Pulmonary artery endothelial cell (primary cell): Measurements from ENCODE around the gene CYTH1. TPM values are rescaled to one million over a fixed set of nuclear protein-coding genes. Genes with fewer than 3 reads are reported as not detected.
A peak's percentile ranks its signal among the peaks of the same experiment; 100 is the strongest.
"Not testable (repeated sequence)": the region's sequence is repeated elsewhere in the genome, so short reads cannot be mapped to it uniquely, and the experiment has no call there.

ENCODE experiments used
- DNase-seq: peaks from one replicate; pipeline ENCODE4 v3.0.0-alpha.2; 2011; ENCODE audit warnings: low read depth, low spot score
- total RNA-seq: library from RNA; depleted of rRNA; stranded (reverse); fragments of >200 nt; gene quantifications from 2 replicates; pipeline ENCODE4 v1.2.3, GENCODE V29; 2014

CYTH1 gene
- total RNA-seq, 1 donor from 2014 or later, result 44.1 TPM

DNA sequence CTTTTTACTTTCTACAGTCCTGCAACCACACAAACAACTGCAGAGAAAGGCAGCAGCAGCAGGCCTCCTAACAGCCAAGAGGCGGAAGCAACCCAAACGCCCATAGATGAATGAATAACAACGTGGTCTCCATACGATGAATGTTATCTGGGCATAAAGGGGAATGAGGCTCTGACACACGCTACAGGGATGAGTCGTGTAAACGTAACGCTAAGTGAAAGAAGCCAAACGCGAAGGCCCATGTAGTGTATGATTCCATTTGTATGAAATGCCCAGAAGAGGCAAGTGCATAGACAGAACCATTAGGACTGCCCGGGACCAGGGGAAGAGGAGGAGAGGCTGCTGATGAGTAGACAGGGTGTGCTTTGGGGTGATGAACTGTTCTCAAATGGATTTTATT is 110.1 kb downstream of the CYTH1 start:
- DNase-seq, result no peak

DNA sequence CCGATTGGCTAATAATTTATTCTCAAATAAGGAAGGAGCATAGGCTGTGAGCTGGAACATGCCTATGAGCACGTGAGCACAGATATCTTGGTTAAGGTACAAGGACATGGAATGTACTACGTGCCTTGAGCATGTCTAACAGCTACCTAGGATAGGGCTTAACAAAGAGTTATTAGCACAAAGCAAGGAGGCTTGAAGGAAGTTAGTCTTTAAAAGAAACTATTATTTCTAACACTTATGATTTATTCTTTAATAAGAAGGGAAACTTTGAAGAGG is 110.4 kb downstream of the CYTH1 start:
- not testable (repeated sequence) for DNase-seq

DNA sequence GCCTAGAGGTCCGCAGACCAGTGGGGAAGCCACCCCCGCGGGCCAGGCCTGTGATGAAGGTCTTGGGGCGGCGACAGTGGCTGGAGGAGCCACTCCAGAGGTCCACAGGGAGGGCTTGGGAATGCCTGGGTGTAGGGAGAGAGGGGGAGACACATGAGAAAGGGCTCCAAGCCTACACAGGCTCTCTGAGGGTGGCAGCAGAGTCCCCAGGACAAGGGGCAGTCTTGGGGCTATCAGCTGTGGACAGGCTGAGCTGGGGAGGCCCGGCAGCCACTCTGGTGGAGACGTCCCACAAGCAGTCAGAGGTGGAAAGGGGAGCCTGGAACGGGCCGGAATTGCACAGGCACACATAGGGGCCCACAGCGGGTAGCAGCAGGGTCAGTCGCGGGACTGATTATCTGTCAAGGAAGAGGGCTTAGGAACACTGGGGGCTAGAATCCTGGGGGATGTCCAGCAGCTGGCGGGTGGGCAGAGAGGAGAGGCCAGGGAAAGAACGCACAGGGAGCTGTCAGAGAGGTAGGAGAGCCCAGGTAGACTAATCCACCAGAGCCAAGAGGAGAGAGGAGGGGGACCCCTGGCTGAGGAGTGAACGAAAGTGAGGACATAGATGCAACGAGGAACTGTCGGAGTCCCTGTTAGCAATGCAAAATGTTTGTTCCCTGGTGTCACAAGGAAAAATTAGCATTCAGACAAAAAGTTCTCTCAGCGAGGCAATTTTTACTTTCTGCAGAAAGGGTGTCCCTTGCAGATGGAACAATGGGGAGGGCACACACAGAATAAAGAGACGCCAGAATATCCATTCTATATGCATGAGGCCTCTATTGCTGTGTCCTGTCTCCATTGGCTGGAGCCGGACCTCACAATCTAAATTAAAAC is 111.0 kb downstream of the CYTH1 start:
- no peak for DNase-seq

DNA sequence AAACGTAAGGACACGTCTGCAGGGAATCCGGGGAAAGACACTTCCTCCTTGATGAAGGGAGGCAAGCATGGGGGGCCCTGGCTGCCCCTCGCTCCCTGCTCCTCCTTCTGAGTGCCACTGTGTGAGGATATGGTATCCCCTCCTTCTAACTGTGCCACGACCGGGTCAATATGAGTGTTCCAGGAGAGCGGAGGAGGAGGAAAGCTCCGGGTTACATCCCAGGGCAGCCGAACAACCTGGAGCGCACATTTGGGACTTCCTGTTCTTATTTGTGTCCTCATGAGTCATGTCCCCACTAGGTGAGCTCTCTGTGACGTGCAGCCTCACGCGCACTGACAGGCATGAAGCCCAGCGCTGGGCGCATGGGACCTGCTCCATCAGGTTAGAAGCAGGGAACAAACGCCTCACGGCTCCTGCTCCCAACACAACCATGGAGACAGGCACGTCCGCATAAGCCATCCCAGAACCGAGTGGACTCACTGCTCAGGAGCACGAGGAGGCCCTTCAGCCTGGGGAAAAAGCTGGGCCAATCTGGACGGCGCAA is 112.0 kb downstream of the CYTH1 start:
- no peak for DNase-seq

DNA sequence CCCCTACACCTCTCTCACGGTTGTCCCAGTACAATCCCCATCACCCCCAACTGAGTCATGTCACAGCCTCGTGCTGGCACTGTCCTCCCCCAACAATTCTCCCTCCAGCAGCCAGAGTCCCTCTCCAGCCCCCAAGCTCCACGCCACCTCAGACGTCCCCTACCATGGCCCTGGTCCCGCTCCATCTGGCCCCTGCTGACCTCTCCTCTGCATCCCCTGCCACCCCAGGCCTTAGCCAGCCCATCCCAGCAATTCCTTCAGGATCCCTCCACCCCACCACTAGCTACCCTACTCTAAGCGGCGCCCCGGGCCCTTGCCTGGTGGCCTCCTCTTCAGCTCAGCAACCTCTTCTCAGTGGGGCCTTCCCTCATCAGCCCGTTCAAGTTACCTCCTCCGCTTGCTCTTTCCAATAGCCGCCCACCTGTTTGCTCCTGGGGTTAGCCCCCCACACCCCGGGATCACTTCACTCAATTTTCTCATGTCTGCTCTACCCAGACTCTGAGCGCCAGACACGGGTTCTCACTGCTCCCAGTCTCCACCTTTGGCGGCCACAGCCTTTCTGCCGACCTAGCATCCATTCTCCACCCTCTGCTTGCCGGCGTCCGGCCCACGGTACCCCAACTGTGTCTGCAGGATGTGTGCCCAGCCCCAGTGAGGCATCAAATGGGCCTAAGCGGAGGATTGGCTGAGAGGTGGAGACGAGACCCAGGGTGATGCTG is 112.7 kb downstream of the CYTH1 start:
- DNase-seq, result no peak

DNA sequence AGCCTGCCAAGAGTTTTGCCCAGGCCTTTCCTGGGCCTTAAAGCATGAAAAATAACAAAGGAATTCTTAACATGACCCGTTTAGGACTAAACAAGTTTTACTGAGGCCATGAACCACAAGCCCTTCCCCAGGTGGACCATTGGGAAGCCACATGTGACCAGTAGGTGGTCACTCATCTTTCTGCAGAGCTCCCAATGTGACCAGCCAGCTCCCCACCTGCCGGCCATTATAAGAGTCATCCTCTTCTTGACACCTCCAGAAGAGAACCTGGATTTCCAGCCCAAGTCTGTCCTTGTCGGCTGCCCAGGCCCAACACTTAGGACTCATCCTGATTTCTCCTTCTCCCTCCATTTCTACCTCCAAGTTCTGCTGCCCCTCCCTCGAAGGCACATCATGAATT is 113.2 kb downstream of the CYTH1 start:
- no peak for DNase-seq

DNA sequence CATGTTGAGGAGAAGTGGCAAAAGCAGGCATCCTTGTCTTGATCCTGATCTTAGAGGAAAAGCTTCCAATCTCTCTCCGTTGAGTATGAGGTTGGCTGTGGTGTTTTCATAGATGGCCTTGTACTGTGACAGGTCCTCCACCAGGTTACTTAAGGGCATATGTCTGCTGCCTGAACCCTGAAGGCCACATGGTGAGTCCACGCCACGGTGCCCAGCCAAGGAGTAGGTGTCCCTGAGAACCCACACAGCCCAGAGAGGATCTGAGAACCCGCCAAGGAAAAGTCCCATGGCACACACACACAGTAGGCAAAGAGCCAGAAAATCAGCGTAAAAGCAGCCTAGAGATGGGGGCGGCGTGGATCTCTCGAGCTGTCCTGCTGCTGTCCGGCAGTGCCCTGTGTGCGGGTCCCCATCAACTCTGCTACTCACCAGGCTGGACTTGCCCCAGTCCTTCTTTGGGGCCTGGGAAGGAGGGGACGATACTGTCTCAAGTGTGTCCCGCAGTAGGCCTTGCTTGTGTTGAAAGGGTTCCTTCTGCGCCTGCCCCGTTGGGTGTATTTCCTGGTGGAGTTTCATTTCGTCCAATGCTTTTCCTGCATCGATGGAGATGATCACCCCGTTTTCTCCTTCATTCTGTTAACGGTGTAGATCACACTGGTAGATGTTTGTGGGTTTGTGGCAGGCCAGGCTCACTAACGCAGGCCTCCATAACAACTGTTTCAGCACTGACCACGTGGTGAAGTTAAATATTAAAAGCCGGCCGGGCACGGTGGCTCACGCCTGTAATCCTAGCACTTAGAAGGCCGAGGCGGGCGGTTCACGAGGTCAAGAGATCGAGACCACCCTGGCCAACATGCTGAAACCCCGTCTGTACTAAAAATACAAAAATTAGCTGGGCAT is 114.1 kb downstream of the CYTH1 start:
- no peak for DNase-seq

DNA sequence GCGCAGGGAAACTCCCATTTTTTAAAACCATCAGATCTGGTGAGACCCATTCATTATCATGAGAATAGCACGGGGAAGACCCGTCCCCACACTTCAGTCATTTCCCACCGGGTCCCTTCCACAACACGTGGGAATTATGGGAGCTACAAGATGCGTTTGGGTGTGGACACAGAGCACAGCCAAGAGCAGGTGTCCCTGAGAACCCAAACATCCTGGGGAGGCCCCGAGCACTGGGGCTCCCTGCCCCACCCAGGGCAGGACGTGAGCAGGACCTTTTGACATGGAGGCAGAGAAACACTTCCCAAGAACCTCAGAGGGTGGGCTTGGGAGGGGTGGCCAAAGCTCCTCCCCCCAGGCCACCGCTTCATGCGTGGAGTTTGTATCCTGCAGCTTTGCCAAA is 115.0 kb downstream of the CYTH1 start:
- DNase-seq, result no peak

DNA sequence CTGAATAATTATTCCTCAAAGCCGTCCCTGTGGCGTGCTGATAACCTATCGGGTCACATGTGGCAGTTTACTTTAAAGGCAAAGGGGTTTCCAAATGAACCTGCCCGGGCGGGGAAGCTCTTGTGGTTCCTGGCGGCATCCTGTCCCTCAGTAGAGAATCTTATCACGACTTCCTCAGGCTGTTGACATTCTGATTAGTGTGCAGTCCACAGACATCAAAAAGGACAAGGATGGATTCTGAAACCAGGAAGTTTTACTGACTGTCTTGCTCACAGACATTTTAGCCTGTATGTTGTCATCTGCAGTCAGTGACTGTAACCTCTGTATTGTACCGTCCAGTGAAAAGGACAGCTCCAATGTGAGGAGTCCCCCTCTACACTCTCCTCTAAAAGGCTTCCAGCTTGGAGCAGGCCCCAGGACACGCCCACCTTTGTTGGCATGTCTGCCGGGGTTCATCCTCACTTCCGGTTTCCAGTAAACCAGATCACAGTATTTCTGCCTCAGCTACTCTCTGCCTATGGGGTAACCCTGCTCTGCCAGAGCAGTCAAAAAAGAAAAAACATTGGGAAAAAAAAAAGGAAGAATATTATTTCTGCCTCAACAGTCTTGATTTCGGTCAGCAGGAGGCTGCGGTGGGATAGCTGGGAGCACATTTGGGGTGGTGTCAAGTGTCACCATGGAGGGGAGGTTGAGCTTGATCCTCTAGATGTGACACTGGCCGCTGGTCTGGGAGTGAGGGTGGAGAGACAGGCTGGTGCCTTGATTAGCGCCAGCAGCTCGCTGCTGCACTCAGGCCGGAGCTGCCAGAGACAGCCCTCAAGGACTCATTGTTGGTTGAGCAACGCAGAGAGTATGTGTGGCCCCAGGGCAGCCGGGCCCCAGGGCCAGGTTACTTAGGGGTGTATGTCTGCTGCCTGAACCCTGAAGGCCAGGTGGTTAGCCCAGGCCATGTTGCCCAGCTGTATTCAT is 115.8 kb downstream of the CYTH1 start:
- peak; percentile 62 for DNase-seq

DNA sequence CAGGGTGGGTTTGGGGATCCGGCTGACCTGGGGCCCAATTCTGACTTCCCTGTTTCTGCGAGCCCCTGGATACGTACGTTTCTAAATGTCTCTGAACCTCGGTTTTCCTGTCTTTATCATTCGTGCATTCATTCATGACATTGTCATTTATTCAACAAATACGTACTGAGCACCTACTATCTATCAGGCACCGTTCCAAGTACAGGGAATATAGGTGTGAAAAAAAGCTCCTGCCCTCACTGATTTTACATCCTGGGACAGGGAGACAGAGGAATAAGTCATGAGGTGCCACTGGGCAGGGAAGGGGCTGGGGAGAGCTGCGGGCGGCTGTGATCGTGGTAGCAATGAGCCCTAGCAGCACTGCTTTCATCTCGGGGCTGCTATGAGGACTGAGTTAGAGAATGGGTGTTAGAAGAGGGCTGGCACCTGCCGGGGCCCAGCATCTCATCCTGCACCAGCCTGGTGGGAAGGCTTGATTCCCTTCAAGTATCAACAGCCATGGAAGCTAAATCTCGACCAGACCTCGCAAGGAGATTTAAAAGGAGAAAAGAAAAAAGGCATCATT is 116.6 kb downstream of the CYTH1 start:
- DNase-seq, result no peak

DNA sequence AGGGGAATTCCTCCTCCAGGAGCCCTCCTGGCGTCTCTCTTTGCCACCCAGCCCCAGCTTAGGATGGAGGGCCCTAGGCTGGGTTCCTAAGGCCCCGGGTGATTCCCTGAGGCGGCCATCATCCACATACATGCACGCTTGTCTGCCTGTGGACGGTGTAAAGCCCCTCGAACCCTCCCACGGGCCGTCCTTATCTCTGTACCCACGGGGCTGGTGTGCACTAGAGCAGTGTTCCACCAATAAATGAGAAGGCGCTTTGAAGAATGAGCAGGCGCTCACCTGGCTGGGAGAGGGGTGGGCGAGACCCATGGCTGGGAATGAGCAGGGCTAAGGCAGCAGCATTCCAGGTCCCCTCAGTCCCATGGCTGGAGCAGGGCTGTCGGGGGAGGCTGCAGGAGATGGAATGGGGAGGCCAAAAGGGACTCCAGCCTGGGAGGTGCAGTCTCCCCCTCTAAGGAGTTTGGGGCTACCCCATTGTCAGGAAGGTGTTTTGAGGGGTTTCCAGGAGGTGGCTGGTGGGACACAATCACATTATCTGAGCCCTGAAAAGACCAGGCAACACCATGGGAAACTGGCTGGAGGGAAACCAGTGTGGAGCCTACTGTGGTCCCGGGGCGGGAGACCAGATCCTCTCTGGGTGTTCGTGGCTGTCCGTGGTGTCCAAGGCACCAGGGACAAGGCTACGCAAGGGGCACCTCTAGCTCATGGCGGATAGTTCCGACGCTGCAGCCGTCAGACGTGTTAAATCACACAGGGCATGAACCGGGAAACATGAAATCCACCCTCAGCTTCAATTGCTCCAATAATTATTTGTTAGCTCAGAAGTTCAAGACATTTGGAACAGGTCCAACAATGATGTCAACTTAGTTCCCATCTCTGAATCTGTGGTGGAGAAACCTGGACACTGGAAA is 117.3 kb downstream of the CYTH1 start:
- DNase-seq, result peak; percentile 52

DNA sequence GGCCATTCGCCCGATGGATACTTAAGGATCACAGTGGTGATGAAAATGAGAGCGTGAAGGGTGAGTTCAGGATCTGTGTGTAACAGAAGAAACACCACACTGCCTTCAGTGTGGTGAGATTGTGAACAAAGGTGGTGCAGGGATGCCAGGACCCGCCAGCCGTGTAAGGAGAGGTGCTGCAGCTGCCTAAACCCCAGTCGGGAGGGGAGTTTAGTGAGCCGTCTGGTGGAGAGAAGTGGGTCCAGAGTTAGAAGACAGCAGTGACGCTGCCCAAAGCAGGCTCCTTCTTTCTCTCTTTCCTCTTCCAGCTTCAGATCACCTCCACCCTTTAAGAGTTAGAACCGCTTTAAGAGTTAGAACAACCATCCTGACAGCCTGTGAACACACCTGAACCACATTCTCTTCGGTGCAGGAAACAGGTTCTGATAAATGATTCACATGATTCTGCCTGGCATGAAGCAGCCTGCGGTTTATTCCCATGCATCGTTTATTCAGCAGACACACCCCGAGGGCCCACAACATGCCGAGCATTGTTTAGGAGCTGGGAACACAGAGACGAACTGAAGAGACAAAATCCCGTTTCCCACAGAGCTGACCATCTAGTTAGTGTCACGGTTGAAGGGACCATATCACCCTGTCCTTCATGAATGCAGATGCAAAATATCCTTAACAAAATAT is 120.8 kb downstream of the CYTH1 start:
- DNase-seq, result no peak

DNA sequence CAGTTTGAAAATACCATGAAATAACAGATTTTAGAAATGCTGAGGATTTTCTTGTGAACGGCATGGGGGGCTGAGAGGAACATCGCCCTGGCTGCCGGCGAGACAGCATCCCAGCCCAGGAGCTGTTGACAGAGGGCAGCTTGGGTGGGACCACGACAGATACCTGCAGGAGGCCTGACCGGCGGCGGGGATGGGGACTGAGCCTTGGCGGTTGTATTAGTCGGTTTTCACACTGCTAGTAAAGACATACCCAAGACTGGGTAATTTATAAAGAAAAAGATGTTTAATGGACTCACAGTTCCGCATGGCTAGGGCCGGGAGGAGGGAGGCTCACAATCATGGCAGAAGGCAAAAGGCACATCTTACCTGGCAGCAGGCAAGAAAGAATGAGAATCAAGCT is 122.5 kb downstream of the CYTH1 start:
- DNase-seq, result no peak

DNA sequence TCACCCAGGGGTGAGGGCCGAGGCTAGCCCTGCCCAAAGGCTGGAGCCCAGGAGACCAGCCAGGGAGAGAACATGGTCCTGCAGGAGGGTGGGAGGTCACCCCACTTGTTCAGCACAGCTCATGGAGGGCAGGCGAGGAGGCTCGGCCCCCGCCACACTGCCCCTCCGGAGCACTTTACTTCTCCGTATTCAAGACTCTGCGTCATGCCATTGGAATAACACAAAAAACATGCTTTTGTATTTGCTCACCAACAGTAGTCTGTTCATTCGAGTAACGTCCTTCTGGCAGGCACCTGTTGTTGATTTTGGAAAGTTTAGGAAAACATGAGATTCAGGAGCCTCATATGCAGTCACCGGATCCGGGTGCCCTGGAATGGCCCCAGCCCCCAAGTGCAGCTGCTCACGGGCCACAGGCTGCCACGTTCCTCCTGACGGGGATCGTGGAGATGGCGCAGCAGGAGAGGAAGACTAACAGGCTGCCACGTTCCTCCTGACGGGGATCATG is 123.7 kb downstream of the CYTH1 start:
- no peak for DNase-seq

DNA sequence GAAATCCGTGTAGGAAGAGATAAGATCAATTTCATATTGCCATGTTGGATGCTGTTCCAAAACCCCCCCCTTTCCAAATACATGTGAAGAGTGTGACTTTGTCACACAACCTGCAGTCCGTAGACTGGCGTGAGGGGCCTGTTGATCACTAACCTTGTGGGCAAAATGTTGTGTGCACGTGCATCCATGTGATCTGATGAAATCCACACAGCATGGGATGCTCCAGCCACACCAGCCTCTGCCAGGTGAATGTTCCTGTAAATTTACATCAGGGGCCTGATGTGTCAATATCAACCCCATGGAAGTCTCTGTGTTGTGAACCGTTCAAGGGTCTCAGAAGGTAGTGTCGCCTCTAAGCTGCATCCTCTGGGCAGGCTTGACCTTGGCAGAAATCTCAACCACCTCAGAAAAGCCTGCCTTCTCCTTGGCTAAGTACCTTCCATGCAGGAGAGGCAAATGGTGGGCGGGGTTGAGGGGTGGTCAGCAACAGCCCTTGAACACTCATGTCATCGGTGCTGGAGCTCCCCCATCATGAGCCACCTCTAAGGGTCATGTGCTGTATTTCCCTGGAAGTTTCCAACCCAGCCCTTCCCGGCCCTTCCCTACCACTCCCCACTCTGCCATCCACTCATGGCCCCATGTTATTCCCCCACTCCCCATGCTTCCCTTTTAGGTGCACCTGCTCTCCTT is 126.7 kb downstream of the CYTH1 start:
- no peak for DNase-seq

DNA sequence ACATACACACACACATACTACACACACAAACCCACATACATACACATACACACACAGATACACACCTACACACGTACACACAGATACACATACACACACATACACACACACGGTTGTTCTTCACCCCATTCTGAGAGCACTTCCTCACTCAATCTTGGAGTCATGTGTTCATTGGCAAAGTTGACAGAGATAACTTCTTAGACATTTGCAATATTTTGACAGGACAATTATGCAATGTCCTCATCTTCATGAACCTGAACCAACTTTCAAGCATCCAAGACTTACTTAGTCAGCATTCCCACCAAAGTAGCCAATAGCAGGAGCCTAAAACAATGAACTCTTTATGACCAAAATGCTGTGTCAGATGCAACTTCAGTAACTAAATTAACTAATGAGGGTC is 127.7 kb downstream of the CYTH1 start:
- DNase-seq, result no peak

DNA sequence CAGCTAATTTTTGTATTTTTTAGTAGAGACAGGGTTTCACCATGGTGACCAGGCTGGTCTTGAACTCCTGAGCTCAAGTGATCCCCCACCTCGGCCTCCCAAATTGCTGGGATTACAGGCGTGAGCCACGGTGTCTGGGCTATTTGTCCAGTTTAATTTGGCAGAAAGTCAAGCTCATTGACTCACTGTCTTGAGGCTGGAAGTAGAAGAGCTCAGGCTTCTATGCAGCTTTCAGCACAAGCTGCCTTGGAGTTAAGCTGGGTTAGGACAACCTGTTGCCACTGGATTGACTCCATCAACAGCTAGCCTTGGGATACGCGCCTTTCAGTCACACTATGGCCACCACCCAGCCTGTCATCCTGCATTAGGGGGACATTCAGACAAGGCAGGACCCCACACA is 128.7 kb downstream of the CYTH1 start:
- DNase-seq, result no peak

DNA sequence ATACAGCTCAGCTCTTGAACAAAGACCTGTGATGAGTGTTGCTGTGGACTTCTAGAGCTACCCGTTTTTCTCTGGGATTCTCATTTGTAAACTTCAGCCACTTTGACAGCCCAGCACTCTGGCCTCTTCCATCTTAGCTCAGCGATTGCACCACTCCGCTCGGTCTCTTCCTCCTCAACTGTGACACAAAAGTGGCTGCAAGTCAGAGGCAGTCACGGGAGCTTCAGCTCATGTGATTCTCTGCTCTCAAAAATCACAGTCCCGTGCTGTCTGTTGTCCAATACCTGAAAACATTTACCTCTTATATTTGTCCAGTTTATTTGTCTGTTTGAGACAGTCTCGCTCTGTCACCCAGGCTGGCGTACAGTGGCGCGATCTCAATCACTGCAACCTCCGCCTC is 129.2 kb downstream of the CYTH1 start:
- no peak for DNase-seq
